Gastroesophageal sphincter (tissue), 4 donors: ENCODE measurements around the gene ZNF76. TPM values are rescaled to one million over a fixed set of nuclear protein-coding genes. Genes with fewer than 3 reads are reported as not detected.
A peak's percentile ranks its signal among the peaks of the same experiment; 100 is the strongest.

Experiments
- ATAC-seq: fragments of 150-250 bp; one replicate; pipeline ENCODE4 v1.9.1; 2016; ENCODE audit warnings: mild to moderate bottlenecking, moderate library complexity
- H3K27ac ChIP-seq, 4 donors: fragments of 200-600 bp; sonication (generic) in 3 of 4; 1 replicate in 3 of 4; 2 replicates in 1 of 4; pipeline ENCODE4 v1.5.1; 2016 to 2019
- H3K27me3 ChIP-seq: fragments of 200-600 bp; sonication (generic); one replicate; pipeline ENCODE4 v1.5.1; 2019
- H3K36me3 ChIP-seq, 2 donors: fragments of 200-600 bp; sonication (generic); one replicate each; pipeline ENCODE4 v1.5.1; 2019; ENCODE audit warnings: control low read depth in 1 of 2
- H3K4me1 ChIP-seq, 3 donors: fragments of 200-600 bp; sonication (generic); 1 replicate in 2 of 3; 2 replicates in 1 of 3; pipeline ENCODE4 v1.5.1; 2016 to 2019; ENCODE audit warnings: control low read depth in 2 of 3
- H3K4me3 ChIP-seq, 2 donors: fragments of 200-600 bp; sonication (generic); one replicate each; pipeline ENCODE4 v1.5.1; 2019; ENCODE audit warnings: mild to moderate bottlenecking in 1 of 2, moderate library complexity in 1 of 2
- H3K9me3 ChIP-seq, 3 donors: fragments of 200-600 bp; sonication (generic); one replicate each; pipeline ENCODE4 v1.5.1; 2017 to 2019; ENCODE audit warnings: control low read depth in 2 of 3
- EP300 ChIP-seq: sonication (generic); formaldehyde crosslinking; IDR thresholded peaks from one replicate; pipeline ENCODE4 v1.6.1; 2017; ENCODE audit warnings: antibody characterized with exemption, mild to moderate bottlenecking
- POLR2A ChIP-seq, 2 donors: fragments of 450-650 bp; IDR thresholded peaks; one replicate each; pipeline ENCODE4 v1.6.1; 2017; ENCODE audit warnings: antibody characterized with exemption in 2 of 2, mild to moderate bottlenecking in 2 of 2, moderate library complexity in 1 of 2
- POLR2AphosphoS5 ChIP-seq: sonication (generic); formaldehyde crosslinking; IDR thresholded peaks from one replicate; pipeline ENCODE4 v1.6.1; 2017; ENCODE audit warnings: antibody characterized with exemption
- WGBS, 2 donors: methylation state at CpG; one replicate each; pipeline ENCODE4 v1.1.5; 2018; ENCODE audit warnings: low coverage in 1 of 2; 5-methylcytosine and 5-hydroxymethylcytosine counted together
- total RNA-seq, 4 donors: library from RNA; depleted of rRNA; stranded (reverse); fragments of >200 nt; gene quantifications; one replicate each; pipeline ENCODE4 v1.1.0, GENCODE V29; 2016
- TF ChIP-seq, protein P1 (sequence below), 4 experiments: fragments of 200-600 bp in 2 of 4; fragments of 450-650 bp in 2 of 4; sonication (generic) in 1 of 4; IDR thresholded peaks; one replicate each; pipeline ENCODE4 v1.5.1; 2017 to 2019; ENCODE audit warnings: antibody characterized with exemption in 4 of 4, mild to moderate bottlenecking in 2 of 4, moderate library complexity in 2 of 4

Gene ZNF76
- total RNA-seq, 4 donors from 2014 or later, result 21.3 to 46.9 (median 40.1) TPM

DNA sequence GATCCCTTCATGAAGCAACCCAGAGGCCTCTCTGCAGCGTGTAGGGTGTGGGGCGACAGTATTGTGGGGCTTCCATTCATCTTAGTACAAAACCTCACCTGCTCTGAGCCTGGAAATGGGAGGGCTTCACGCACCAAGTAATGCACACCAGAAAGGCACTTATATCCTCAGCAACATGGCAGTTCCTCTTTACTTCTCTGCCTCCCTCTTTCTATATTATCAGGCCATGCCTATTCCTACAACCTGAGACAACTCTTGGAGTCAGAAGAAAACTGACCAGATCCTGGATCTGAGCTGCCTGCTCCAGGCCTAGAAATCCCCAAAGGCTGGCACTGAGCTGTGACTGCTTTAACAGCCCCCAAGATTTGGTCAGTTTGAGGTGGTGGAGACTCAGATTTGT is 7.6 kb upstream of the ZNF76 start:
- TF ChIP-seq POLR2AphosphoS5 (no peak), EP300 (no peak), POLR2A (IDR thresholded peaks at IDR 0.05) (no peak)
- TF ChIP-seq, protein P1, sequence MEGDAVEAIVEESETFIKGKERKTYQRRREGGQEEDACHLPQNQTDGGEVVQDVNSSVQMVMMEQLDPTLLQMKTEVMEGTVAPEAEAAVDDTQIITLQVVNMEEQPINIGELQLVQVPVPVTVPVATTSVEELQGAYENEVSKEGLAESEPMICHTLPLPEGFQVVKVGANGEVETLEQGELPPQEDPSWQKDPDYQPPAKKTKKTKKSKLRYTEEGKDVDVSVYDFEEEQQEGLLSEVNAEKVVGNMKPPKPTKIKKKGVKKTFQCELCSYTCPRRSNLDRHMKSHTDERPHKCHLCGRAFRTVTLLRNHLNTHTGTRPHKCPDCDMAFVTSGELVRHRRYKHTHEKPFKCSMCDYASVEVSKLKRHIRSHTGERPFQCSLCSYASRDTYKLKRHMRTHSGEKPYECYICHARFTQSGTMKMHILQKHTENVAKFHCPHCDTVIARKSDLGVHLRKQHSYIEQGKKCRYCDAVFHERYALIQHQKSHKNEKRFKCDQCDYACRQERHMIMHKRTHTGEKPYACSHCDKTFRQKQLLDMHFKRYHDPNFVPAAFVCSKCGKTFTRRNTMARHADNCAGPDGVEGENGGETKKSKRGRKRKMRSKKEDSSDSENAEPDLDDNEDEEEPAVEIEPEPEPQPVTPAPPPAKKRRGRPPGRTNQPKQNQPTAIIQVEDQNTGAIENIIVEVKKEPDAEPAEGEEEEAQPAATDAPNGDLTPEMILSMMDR (IDR thresholded peaks at IDR 0.05), result no peak
- WGBS, 2 donors, result no CpG with 5 or more reads among the region's 3 CpGs
- no peak for ATAC-seq
- Histone ChIP-seq H3K36me3 (no peaks in the 10 kb centered on the region), H3K4me3 (no peak overlapping the region), H3K27me3 (no peaks in the 10 kb centered on the region), H3K9me3 (no peaks in the 10 kb centered on the region), H3K27ac (no peak overlapping the region), H3K4me1 (peaks cover 2 to 87% (median 8%) of the 10 kb centered on the region in 3 donors)

DNA sequence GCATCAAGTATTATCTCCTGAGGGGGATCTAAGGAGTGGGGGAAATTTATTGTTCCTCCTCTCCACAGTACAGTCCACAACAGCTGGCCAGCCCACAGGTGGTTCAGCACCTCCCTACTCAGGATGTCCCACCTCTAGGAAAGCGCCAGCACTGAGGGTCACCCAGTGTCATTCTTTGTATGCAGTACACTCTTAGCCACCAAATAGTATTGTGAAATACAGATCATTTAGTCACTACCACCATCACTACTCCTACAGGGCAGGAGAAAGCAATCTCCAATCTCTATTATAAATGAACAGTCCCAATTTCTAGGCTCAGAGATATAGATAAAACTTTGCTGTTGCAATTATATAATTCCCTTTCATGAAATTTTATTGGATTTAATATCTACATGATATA is 6.3 kb upstream of the ZNF76 start:
- Histone ChIP-seq H3K9me3 (no peaks in the 10 kb centered on the region), H3K4me1 (peaks cover 2 to 90% (median 12%) of the 10 kb centered on the region in 3 donors), H3K27me3 (no peaks in the 10 kb centered on the region), H3K27ac (no peak overlapping the region), H3K4me3 (no peak overlapping the region), H3K36me3 (no peaks in the 10 kb centered on the region)
- no peak for TF ChIP-seq POLR2AphosphoS5
- TF ChIP-seq, protein P1 (IDR thresholded peaks at IDR 0.05), result no peak
- no peak for ATAC-seq
- WGBS, 2 donors, result 100% methylated on average over 1 of the region's 1 CpG

DNA sequence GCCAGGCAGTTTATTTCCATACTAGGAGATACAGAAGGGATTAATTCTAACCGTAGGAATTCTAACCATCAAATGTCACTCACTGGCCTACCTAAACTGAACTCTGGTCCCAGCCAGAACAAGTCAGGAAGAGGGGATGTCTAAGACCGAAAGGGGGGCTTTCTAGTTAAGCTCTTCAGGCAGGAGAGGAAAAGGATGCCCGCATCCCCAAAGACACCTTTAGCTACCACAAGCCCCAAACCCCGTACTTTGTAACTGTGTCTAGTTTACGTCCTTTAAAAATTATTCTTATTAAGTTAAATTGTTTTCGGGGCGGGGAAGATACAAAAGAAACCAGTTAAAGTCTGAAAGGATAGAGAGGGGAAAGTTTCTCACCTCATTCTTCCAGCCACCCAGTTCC is 1.2 kb upstream of the ZNF76 start:
- 0 to 23% methylated on average over 5 to 7 of the region's 7 CpGs for WGBS, 2 donors

DNA sequence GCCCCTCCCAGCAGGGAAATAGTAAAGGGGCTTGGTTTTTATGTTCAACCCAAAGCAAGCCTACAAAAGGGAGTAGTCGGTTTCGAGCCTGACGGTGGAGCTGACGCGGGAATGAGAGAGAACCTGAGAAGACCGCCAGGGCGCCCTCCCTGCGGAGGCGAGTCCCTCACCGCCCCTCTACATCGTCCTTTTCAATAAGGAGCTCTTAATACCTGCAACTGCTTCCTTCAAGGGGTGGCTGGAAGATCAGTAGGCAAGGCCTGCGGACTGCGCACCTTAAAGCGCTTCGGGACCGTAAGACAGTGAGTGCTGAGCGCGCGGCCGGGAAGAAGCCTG is 709 bp upstream of the ZNF76 start:
- Histone ChIP-seq H3K36me3 (no peaks in the 10 kb centered on the region), H3K27ac (peak overlapping the region; percentile 93 to 100 (median 98)), H3K27me3 (no peaks in the 10 kb centered on the region), H3K9me3 (no peaks in the 10 kb centered on the region), H3K4me1 (peaks cover 0 to 83% (median 5%) of the 10 kb centered on the region in 3 donors), H3K4me3 (peak overlapping the region; percentile 86 to 88)
- peak; percentile 16 for ATAC-seq
- TF ChIP-seq EP300, result no peak
- TF ChIP-seq, protein P1 (IDR thresholded peaks at IDR 0.05), result peak in 3 of 4 experiments; percentile 8 to 21 (median 13)
- WGBS, 2 donors, result 0% methylated on average over 11 of the region's 20 CpGs; no CpG with 5 or more reads in 1 of the 2 donors

More for the DNA sequence above, 1.2 kb upstream of the ZNF76 start:
- Histone ChIP-seq H3K27ac (peak overlapping the region; percentile 93 to 100 (median 98)), H3K4me1 (peaks cover under 1 to 83% (median 5%) of the 10 kb centered on the region in 3 donors), H3K9me3 (no peaks in the 10 kb centered on the region), H3K36me3 (no peaks in the 10 kb centered on the region), H3K4me3 (peak overlapping the region; percentile 86 to 88), H3K27me3 (no peaks in the 10 kb centered on the region)
- no peak for TF ChIP-seq POLR2A (IDR thresholded peaks at IDR 0.05)
- ATAC-seq, result no peak

DNA sequence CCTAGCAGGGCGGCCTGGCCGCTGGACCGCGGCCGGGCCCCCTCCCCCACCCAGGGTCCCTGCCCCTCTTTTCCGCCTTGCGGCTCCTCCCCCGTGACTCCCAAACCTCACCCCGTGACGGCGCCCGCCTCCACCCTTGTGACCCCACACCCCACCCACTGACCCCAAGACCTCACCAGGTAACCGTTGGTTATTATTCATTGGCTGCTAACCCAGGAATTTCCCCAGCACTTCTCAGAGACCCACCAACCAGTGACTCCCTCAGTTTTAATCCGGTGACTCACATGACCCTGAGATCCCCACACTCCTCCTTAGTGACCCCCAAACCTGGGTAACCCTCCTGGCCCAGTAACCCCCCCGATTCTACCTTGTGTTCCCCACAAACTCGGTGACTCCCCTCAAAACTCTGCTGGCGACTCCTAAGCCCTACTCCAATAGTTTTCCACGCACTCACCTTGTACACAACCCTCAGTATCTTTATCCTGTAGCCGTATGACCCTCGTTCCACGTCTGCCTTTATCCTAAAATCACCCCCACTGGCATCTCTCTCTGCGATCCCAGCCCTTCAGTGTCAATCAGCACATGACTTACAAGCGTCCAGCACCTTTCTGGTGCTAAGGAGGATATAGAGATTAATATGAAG is 534 bp downstream of the ZNF76 start:
- H3K27me3 ChIP-seq, result no peaks in the 10 kb centered on the region
- peak; percentile 59 for ATAC-seq
- WGBS, 2 donors, result 3 to 7% methylated on average over 11 to 12 of the region's 23 CpGs
- peak overlapping the region; percentile 86 to 88 for H3K4me3 ChIP-seq
- H3K4me1 ChIP-seq, result peaks cover 0 to 84% (median 5%) of the 10 kb centered on the region in 3 donors
- peak overlapping the region; percentile 93 to 100 (median 98) for H3K27ac ChIP-seq
- TF ChIP-seq POLR2A (IDR thresholded peaks at IDR 0.05), result no peak
- TF ChIP-seq EP300, result no peak
- TF ChIP-seq, protein P1 (IDR thresholded peaks at IDR 0.05), result no peak
- TF ChIP-seq POLR2AphosphoS5, result no peak
- no peaks in the 10 kb centered on the region for H3K9me3 ChIP-seq
- no peaks in the 10 kb centered on the region for H3K36me3 ChIP-seq
